B cell (primary cell): Measurements from ENCODE around the gene CAPN14.

ENCODE experiments used
- CTCF ChIP-seq: fragments of 200-600 bp; IDR thresholded peaks from one replicate; pipeline ENCODE4 v1.8.0; 2022; ENCODE audit warnings: antibody characterized with exemption, mild to moderate bottlenecking
- EZH2 ChIP-seq: IDR thresholded peaks from 2 replicates; pipeline ENCODE4 v1.6.1; 2012; ENCODE audit warnings: borderline replicate concordance, low read depth, mild to moderate bottlenecking, moderate library complexity, low read length; ENCODE audit not compliant: insufficient read depth, poor library complexity, severe bottlenecking

GRCh38 chr2:31243053-31243452, 25.7 kb upstream of the CAPN14 start:
- TF ChIP-seq CTCF (no peak), EZH2 (no peak)
